GM12801 (cell line): ENCODE measurements around the gene RAB17.

Source experiments
- TF ChIP-seq, protein P1 (sequence below): IDR thresholded peaks from one replicate; pipeline ENCODE4 v1.5.1; 2011; ENCODE audit warnings: control low read depth; ENCODE audit not compliant: insufficient read length; ENCODE audit errors: extremely low read depth

RAB17 gene

DNA sequence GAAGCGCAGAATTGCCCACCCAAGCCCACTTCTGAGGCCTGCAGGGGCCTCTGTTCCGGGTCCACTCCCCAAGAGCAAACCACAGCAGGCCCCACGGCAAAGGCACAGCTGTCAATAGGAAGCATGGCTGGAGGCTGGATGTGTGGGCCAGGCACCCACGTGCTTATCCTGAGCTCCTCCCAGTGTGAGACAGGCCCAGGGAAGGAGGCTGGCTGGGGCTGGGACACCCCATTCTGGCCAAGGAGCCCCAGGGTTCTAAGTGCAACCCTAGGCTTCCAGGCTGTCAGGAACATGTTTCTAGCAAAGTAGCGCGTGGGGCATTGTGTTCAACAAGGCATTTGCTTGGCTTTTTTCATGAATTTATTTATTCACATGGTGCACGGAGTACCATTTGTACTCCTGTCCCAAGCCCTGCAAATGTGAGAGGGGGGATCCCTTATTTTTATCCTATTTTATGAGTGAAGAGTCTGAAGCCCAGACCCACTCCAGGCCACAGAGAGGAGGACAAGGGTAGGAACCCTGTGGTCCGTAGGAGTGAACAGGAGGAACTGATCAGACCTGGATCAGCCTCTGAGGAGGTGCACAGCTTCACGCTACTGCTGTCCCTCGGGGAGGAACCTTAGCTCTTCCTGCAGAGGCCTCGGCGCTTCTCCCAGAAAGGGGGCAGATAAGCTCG is 6.1 kb upstream of the RAB17 start:
- TF ChIP-seq, protein P1, sequence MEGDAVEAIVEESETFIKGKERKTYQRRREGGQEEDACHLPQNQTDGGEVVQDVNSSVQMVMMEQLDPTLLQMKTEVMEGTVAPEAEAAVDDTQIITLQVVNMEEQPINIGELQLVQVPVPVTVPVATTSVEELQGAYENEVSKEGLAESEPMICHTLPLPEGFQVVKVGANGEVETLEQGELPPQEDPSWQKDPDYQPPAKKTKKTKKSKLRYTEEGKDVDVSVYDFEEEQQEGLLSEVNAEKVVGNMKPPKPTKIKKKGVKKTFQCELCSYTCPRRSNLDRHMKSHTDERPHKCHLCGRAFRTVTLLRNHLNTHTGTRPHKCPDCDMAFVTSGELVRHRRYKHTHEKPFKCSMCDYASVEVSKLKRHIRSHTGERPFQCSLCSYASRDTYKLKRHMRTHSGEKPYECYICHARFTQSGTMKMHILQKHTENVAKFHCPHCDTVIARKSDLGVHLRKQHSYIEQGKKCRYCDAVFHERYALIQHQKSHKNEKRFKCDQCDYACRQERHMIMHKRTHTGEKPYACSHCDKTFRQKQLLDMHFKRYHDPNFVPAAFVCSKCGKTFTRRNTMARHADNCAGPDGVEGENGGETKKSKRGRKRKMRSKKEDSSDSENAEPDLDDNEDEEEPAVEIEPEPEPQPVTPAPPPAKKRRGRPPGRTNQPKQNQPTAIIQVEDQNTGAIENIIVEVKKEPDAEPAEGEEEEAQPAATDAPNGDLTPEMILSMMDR, result no peak

DNA sequence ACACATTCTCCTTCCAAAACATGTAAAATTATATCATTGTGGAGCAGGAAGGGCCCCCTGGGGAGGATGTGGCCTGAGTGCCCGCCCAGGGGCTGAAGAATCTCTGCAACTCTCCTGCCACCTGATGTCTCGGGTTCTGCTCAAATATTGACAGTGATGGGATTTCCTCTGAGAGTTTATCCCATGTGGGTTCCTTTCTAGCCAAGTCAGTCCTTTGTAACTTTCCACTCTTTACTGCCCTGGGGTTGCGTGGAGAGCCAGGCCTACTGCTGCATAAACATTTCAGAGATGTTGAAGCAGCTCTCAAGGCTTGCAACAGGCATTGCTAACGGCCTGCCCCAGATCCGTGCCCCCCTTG is 4.0 kb upstream of the RAB17 start:
- TF ChIP-seq, protein P1, result no peak

DNA sequence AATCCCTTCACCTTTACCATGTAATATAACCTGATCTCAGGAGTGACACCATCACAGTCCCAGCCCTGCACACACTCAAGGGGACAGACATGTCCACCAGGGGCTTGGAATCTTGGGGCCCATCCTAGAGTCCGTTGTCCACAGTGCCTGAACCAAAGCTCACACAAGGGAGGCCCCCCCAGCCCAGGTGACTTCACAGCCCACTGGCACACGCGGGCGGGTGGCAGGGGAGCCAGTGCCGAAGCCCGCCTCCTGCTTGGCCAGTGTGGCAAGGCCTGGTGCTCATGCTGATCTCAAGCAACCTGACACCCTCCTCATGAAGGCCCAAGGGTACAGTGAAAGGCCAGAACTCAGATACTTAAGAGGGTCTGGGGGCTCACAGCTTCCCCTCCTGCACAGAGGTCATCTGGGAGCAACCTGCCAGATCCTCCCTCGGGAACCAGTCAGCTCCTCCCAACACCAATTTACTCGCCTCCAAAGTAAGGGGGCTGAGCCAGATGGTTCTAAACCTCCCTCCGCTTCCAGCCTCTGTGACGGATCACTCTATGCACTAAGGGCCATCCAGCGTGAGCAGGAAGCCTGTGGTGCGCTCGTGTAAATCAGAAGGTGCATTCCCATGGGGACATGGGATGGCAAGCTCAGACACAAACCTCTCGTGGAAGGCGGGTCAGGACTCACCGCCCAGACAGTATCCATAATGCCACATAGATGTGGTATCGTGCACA is 3.2 kb upstream of the RAB17 start:
- TF ChIP-seq, protein P1, result no peak

DNA sequence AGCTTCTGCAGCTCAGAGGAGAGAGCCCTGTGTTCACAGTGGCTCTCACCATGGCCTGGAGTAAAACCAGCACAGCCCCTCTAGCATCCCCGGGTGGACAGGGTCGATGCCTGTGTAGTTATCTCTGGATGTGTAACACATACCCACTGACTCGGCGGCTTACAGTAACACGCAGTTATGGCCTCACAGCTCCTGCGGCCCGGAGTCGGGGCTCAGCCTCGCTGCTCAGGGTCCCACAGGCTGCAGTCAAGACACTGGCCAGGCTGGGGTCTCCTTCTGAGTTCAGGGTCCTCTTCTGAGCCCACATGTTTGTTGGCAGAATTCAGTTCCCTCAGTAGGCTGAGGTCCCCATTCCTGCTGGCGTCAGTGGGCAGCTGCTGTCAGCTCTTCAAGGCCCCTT is 2.5 kb upstream of the RAB17 start:
- TF ChIP-seq, protein P1, result no peak

DNA sequence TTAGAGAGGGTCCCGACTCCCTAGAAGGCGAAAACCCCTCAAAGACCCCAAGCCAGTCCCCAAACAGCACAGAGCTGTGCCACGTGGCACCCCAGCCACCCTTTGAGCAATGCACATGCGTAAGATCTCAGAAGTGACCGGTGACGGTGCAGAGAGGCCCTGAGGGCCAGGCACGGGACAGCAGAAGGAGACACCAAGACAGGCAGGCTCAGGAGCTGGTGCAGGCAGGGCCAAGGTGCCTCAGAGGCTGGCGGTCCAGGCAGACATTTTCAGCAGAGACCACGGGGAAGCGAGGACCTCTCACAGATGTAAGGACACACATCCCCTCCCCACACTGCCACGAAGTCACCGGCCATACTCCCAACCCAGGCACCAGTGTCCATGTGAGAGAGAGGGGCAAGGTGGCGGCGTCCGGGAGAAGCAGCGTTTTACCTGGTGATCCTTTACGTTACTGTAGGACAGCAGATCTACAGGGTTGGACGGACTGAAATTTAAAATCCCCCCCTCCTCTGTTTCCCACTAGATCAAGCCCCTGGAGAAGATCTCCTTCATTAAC is 2.0 kb upstream of the RAB17 start:
- TF ChIP-seq, protein P1, result no peak

DNA sequence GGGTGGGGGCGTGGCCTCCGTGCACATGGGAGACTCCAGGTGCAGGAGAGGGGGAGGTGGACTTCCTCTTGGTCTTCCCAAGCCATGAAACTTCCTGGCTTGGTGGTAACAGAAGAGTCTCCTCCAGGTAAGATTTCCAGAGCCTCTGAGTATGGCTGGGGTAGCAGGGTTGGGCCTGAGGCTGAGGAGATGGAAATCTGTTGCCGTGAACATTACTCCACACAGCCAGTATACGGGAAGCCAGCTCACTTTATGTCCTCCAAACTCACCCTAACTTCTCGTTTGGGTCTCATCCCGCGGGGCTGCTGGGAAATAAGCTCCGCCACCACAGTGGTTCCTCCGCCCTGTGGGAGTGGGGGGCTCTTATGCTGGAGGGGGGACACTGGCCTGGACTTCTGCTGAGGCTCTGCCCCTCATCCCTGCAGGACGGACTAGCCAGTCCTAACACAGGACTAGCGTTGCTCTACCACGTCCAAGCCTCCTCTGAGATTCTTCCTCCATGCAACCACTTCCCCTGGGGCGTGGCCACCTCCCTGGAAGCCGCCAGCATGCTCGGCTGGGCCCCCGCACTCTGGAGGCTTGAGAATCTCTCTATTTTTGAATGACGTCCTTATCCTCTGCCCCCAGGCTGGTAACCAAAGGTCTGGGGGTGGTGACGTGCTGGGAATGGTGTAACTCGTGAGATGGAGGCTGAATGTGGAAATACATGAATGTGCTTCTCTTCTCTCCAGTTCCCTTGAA is 777 bp upstream of the RAB17 start:
- TF ChIP-seq, protein P1, result no peak

DNA sequence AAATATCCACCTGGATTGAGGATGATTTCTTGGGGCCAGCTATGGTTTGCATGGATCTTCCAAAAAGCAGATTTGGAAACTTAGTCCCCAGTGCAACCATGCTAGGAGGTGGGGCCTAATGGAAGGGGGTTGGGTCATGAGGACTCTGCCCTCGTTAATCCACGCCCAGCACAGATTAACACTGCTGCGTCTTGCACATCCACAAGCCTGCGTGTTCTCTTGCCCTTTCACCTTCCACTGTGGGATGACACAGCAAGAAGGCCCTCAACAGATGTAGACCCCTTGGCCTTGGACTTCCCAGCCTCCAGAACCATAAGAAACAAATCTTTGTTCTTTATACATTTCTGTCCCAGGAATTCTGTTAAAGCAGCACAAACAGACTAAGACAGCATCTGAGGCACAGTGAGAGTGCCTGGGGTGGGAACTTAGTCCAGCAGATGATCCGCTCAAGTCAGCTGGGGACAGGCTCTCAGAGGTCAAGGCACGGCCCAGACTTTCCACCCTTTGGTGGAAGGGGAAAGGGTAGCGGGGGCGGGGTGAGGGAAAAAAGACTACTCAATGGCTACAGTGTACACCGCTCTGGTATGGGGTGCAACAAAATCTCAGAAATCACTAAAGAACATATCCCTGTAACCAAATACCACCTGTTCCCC is 2.4 kb downstream of the RAB17 start:
- TF ChIP-seq, protein P1, result no peak
